Stimulated activated CD8-positive, alpha-beta memory T cell treated with anti-CD3 and anti-CD28 coated beads, Interleukin-4, amount 100 ng/mL, for 48 hours (primary cell): ENCODE data around the gene KRR1.
"Not testable (repeated sequence)": the region's sequence is repeated elsewhere in the genome, so short reads cannot be mapped to it uniquely, and the experiment has no call there.

Experiments
- DNase-seq: peaks from one replicate; pipeline ENCODE4 v3.0.0-alpha.2; 2020

KRR1 gene

DNA sequence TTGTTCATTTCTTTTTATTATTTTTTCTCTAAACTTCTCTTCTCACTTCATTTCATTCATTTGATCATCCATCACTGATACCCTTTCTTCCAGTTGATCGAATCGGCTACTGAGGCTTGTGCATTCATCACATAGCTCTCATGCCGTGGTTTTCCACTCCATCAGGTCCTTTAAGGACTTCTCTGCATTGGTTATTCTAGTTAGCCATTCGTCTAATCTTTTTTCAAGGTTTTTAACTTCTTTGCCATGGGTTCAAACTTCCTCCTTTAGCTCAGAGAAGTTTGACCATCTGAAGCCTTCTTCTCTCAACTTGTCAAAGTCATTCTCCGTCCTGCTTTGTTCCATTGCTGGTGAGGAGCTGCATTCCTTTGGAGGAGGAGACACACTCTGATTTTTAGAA lies 10.7 kb upstream of the KRR1 start:
- DNase-seq = not testable (repeated sequence)

DNA sequence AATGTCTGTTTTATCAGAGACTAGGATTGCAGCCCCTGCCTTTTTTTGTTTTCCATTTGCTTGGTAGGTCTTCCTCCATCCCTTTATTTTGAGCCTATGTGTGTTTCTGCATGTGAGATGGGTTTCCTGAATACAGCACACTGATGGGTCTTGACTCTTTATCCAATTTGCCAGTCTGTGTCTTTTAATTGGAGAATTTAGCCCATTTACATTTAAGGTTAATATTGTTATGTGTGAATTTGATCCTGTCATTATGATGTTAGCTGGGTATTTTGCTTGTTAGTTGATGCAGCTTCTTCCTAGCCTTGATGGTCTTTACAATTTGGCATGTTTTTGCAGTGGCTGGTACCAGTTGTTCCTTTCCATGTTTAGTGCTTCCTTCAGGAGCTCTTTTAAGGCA lies 9.8 kb upstream of the KRR1 start:
- DNase-seq = not testable (repeated sequence)

DNA sequence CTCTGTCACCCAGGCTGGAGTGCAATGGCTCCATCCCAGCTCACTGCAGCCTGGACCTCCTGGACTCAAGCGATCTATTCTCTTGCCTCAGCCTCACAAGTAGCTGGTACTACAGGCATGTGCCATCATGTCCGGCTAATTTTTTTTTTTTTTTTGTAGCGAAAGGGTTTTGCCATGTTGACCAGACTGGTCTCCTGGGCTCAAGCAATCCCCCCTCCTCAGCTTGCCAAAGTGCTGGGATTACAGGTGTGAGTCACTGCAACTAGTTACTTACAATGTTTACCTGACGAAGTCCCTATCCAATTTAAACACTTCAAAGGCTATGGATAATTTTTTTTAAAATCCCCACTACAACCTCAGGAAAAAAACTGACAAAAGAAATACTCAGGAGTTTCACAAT lies 1.8 kb downstream of the KRR1 start:
- no peak for DNase-seq

GRCh38 chr12:75508159-75508558 lies 3.2 kb downstream of the KRR1 start:
- no peak for DNase-seq

DNA sequence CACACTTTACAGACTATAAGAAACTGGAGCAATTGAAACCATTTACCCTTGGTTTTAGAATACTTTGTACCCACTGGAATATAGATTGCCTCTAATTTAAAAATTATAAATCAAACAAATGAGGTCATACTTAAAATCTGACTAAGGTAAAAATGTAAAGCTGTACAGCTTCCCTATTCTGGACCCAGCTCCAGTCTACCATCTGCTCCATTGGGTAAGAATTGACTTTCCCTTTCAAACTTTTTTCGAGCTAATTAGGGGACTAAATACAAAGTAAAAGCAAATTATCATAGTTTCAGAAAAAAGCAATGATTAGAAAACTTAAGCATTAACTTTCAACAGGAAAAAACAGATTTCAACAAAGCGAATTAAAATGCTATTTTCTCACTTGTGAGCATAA lies 4.3 kb downstream of the KRR1 start:
- no peak for DNase-seq

GRCh38 chr12:75505706-75506312 lies 5.6 kb downstream of the KRR1 start:
- no peak for DNase-seq

- no peak for DNase-seq
Measured at GRCh38 chr12:75503866-75504265, 7.5 kb downstream of the KRR1 start.

GRCh38 chr12:75503459-75503858 lies 8.0 kb downstream of the KRR1 start:
- DNase-seq = no peak

DNA sequence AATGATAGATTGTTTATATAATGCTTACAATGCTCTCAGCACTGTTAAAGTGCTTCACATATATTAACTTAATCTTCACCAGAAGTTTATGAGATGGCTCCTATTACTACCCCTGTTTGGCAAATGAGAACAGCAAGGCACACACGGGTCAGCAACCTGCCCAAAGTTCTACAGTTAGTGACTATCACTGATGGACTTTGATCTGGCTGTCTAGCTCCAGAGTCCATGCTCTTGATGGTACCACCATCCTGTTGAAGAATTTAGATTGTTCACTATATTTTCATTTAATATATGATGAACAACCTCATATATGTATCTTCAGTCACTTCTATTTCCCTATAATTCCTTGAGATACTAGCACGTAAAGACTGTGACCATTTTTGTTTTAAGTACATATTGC lies 20.2 kb downstream of the KRR1 start:
- DNase-seq = no peak

DNA sequence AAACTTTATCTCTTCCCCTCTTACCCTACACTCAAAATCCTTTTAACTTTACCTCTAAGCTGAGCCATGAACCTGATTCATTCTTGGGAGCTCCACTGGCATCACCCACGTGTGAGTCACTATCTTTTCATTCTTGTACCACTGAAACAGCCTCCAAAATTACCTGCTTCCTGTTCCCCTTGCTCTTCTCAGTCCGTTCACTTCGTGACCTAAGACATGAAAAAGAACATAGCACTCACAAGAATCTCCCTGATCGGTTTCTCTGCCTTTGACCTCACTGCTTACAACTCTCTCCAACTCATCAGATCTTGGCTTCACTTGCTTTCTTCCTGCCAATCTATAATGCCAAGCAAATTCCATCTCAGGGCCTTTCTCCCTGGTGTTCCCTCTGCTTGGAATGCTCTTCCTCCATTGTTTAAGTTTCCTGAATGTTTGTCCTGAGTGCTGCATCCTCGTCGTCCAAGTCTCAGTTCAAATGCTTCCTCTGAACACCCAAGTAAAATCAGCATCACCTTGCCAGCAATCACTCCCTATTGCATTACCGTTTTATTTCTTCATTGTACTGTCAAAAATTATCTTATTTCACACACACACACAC lies 21.7 kb downstream of the KRR1 start:
- no peak for DNase-seq

DNA sequence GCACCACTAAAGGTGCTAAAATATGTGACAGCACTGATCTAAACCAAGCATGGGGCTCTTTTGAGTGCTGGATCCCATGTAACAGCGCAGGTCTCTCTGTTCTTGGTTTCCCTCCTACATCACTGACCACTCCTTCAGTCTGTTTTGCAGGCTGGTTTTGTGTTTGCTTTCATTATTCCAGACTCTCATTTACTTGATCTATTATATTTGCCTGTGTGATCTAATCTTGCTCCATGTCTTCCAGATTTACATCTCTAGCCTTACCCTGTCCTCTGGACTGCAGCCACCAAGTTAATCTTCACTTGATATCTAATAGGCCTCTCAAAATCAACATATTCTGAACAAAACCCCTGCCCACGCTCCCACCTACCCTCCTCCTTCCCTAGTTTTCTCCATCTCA lies 22.2 kb downstream of the KRR1 start:
- DNase-seq = no peak

GRCh38 chr12:75488553-75488952 lies 22.9 kb downstream of the KRR1 start:
- no peak for DNase-seq

GRCh38 chr12:75487308-75487707 lies 24.1 kb downstream of the KRR1 start:
- no peak for DNase-seq

- DNase-seq = not testable (repeated sequence)
Measured at GRCh38 chr12:75484450-75484849, 27.0 kb downstream of the KRR1 start.

- DNase-seq = no peak
Measured at GRCh38 chr12:75483431-75483830, 28.0 kb downstream of the KRR1 start.

DNA sequence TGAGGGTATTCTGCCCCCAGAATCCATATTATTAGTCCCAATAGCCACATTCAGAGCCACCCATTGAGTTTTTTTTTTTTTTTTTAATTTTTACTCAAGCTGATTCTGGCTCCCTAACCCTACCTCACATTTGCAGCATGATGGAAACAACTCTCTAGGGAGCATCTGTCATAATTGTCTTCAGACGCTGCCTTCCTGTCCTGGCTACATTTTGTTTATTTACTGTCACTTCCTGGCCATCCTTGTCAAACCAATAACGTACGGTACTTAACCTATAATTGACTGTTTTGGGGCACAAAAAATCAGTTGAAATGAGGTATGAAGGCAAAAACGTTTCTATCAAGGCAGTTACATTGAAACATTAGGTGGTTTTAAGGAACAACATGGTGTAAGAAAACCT lies 28.8 kb downstream of the KRR1 start:
- DNase-seq = no peak

- no peak for DNase-seq
Measured at GRCh38 chr12:75481774-75482173, 29.6 kb downstream of the KRR1 start.

DNA sequence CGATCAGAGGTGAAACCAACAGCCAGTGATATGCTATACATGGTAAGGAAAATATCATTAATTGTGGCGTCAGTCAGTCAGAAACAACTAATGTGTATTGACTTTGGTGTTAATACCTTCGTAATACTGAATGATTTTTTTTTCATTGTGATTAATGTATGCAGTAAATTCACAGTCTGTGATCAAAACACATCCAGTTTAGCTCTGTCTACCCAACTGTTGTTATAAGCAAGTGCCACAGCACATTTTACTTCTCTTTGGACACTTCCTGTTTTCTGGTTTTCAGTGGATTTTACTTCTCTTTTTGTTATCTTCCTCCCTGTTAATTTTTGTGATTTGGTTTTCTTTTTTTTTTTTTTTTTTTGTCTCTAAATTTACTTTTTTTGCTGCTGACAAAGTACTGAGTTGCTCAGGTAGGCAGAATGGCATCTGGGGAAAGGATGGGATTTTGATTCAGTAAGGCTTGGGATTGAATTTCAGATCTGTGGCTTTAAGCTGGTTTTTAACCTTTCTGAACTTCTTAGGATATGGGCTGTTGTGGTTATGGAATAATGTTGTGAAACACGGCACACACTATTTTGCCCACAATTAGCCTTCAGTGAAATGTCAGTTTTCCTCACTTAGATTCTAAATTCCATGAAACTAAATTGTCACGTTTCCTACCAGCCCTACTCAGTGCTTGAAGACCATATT lies 30.2 kb downstream of the KRR1 start:
- no peak for DNase-seq

DNA sequence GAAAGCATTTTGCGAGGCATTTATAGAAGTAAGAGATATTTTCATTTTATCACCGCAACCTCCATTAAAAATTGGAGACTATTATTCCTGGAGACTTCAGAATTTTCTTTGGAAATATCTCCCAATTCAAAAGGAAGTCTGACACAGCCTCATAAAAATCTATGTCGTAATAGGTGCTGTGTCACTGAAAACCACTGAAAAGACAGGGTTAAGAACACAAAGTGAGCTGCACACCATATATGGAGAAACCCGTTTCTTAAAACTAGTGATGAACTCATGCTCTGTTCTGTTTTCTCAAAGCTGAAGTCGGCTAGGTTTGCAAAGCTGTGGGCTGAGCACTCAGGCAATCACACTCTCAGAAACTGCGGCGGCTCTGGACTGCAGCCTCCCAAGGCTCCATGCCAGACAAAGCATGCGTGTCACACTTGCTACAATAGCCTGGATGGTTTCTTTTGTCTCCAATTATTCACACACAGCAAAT lies 30.9 kb downstream of the KRR1 start, which contains the start of gene GLIPR1:
Gene GLIPR1, plus strand, starts transcription at position 287 of the 481 bp plus-strand sequence. Its CDS starts 126 bp downstream, at position 413.
- DNase-seq = peak; percentile 81

DNA sequence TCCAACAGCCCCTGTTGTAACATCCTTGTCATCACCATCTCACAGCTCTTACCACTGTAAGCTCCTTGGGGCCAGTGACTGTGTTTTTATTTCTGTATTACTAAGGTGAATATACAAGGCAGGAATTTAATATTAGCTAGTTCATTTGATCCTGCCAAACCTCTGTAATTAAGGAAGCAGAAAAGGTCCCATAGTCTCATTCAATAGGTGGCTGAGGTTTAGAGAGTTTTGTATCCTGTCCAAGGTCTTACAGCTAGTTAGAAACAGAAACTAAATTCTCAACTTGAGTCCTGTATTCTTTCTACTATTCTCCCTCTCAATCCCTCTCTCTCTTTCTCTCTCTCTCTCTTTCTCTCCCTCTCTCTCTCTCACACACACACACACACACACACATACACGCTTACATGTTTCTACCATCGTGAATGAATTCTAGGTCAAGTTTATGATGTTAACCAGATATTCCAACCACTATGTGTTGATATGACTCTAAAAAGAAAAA lies 31.4 kb downstream of the KRR1 start:
- DNase-seq = no peak

DNA sequence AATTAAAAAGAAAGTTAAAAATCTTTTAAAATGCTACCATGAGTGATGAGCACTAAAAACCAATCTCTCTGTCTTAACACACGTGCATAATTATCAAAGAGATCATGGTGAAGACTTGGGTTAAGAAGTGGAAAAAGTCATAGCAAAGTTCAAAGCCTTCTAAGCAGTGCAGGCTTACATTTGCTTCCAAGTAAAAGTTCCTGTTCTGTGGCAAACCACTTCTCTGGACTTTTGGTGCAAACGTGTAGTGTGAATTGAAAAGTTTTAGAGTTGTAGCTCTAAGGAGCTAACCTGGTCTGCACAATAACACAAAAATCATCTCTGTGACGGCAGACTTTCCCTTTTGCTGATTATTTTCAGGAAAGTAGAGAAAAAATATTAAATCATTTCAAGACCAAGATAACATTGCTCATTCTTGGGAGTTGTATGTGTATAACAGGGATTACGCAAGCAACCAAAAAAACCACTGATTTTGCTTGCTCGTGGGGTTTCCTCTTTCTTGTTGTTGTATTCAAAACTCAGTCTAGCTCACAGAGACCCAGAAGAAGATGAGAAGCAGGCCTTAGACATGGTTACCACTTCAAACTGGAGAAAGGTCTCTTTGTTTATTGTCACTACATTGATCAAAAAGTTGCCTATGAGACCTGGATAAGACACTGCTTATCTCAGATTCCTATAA lies 33.2 kb downstream of the KRR1 start:
- DNase-seq = no peak

DNA sequence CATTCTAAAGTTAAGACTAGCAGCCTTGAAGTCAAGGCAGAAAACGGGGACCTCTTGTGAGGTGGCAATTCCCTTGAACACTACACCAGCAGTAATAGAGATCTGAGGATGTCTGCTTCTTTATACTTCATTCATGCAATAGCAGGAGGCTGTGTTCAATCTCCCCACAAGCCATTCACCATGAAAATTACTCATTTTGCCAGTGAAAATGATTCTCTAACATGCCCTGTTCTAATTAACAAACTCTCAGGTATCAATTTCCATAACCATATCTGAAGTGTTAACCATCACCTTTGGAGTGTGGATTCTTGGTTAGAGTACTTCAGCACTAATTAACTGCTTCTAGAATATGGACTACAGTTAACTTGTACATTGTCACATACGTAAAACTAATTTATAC lies 34.3 kb downstream of the KRR1 start:
- DNase-seq = no peak

DNA sequence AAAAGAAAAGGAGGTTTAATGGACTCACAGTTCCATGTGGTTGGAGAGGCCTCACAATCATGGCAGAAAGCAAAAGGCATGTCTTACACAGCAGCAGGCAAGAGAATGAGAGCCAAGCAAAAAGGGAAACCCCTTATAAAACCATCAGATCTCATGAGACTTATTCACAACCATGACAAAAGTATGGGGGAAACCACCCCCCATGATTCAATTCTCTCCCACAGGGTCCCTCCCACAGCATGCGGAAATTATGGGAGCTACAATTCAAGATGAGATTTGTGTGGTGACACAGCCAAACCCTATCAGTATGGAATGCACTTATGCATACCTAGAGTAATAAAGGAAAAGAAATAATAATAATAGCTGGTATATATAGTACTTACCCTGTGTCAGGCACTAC lies 35.3 kb downstream of the KRR1 start:
- peak; percentile 66 for DNase-seq

- DNase-seq = no peak
Measured at GRCh38 chr12:75474116-75474515, 37.3 kb downstream of the KRR1 start.
